A549 (cell line): ENCODE measurements around the gene CSTA.

Source experiments
- ATOH8 ChIP-seq: fragments of 250-450 bp; sonication (Bioruptor Pico); IDR thresholded peaks from 2 replicates; pipeline ENCODE4 v1.5.0; 2020; ENCODE audit warnings: low read depth, mild to moderate bottlenecking, moderate library complexity
- CTCF ChIP-seq: fragments of >200 bp; sonication (Bioruptor Twin); formaldehyde crosslinking; IDR thresholded peaks from 3 replicates; pipeline ENCODE4 v1.5.1; 2016
- ELK1 ChIP-seq: fragments of 150-350 bp; IDR thresholded peaks from 2 replicates; pipeline ENCODE4 v1.6.1; 2014; ENCODE audit warnings: low read depth, mild to moderate bottlenecking, low read length
- EP300 ChIP-seq, 2 experiments: fragments of >200 bp; sonication (Bioruptor Twin); formaldehyde crosslinking; IDR thresholded peaks; 2 replicates in 1 of 2; 3 replicates in 1 of 2; pipeline ENCODE4 v1.6.1; 2016 to 2017
- ESRRA ChIP-seq: fragments of 150-350 bp; IDR thresholded peaks from 2 replicates; pipeline ENCODE4 v1.6.1; 2014; ENCODE audit warnings: mild to moderate bottlenecking, low read length, borderline replicate concordance
- NFE2L2 ChIP-seq: fragments of 150-350 bp; conservative IDR thresholded peaks from 2 replicates; pipeline ENCODE4 v1.6.1; 2014; ENCODE audit warnings: low read length
- PHF8 ChIP-seq: fragments of 200-600 bp; sonication (generic); IDR thresholded peaks from 2 replicates; pipeline ENCODE4 v1.6.1; 2016; ENCODE audit warnings: low read depth, mild to moderate bottlenecking, antibody characterized with exemption, moderate library complexity, borderline replicate concordance
- POLR2AphosphoS2 ChIP-seq: conservative IDR thresholded peaks from 2 replicates; pipeline ENCODE4 v1.6.1; 2012; ENCODE audit warnings: low read length, improper control_type of control experiment, inconsistent platforms
- RAD21 ChIP-seq, 2 experiments: fragments of >200 bp in 1 of 2; sonication (Bioruptor Twin) in 1 of 2; formaldehyde crosslinking in 1 of 2; IDR thresholded peaks in 1 of 2; conservative IDR thresholded peaks in 1 of 2; 2 replicates in 1 of 2; 3 replicates in 1 of 2; pipeline ENCODE4 v1.6.1; 2012 to 2018; ENCODE audit warnings: inconsistent platforms in 1 of 2
- RARB ChIP-seq: fragments of 250-450 bp; sonication (Bioruptor Pico); IDR thresholded peaks from 2 replicates; pipeline ENCODE4 v1.8.0; 2021; ENCODE audit warnings: mild to moderate bottlenecking, moderate library complexity
- TP53 ChIP-seq: fragments of 250-450 bp; sonication (Bioruptor Pico); IDR thresholded peaks from 2 replicates; pipeline ENCODE4 v1.5.0; 2021; ENCODE audit warnings: mild to moderate bottlenecking, moderate library complexity
- TF ChIP-seq, protein P1 (sequence below): IDR thresholded peaks from 2 replicates; pipeline ENCODE4 v1.6.1; 2012
- TF ChIP-seq, protein P2 (sequence below): IDR thresholded peaks from 2 replicates; pipeline ENCODE4 v1.6.1; 2012

DNA sequence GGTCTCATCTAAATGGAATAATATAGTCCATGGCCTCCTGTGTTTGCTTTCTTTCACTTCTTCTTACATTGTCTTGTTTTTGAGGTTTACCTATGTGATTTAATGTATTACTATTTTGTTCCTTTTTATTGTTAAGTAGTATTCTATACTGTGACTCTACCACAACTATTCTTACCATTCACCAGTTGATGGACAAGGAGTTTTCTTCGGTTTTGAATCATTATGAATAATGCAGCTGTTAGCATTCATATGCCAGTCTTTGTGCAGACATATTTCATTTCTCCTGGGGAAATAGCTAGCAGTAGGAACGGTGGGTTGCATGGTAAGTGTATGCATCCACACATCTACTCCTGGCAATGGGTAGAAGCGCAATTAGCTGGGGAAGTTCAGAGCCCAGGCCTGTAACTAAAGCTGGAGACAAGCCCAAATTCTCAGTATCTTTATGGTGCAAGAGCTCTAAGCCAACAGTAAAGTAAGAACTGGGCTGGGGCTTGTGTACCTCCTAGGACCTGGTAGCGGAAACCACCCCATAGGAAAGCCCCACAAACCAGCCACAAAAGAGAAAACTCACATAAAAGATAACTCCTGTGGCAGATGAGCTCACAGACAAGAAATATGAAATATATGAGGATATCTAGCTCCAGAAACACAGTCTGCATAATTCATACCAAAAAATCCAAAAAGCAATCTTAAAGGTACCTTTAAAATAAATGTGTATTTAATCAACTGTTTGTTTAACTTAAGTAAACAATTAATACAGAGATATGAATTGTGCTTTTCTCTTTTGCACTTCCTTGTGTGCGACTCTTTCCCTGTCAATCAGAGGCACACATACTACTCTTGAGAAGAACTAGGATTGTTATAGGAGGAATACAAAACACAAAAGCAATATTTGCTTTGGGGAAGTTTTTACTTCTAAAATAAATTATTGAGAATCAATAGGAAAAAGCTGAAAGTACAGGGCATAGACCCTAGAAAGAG, 2.7 kb upstream of the CSTA start:
- TF ChIP-seq ATOH8 (CRISPR knock-in tag) (no peak), NFE2L2 (no peak), TP53 (no peak), EP300 (IDR thresholded peaks at IDR 0.05) (no peak), CTCF (no peak), ESRRA (no peak), POLR2AphosphoS2 (no peak), RARB (CRISPR knock-in tag) (no peak), ELK1 (no peak), RAD21 (conservative IDR thresholded peaks at IDR 0.05 in 1 of 2, IDR thresholded peaks at IDR 0.05 in 1 of 2) (no peak), PHF8 (no peak)
- TF ChIP-seq, protein P1, sequence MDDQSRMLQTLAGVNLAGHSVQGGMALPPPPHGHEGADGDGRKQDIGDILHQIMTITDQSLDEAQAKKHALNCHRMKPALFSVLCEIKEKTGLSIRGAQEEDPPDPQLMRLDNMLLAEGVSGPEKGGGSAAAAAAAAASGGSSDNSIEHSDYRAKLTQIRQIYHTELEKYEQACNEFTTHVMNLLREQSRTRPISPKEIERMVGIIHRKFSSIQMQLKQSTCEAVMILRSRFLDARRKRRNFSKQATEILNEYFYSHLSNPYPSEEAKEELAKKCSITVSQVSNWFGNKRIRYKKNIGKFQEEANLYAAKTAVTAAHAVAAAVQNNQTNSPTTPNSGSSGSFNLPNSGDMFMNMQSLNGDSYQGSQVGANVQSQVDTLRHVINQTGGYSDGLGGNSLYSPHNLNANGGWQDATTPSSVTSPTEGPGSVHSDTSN = no peak
- TF ChIP-seq, protein P2, sequence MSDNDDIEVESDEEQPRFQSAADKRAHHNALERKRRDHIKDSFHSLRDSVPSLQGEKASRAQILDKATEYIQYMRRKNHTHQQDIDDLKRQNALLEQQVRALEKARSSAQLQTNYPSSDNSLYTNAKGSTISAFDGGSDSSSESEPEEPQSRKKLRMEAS = no peak
